HG03135 (cell line): Measurements from ENCODE around the gene VRK2.
"Not testable (repeated sequence)": the region's sequence is repeated elsewhere in the genome, so short reads cannot be mapped to it uniquely, and the experiment has no call there.

ENCODE experiments used
- ATAC-seq: cut with Tn5 transposase; IDR thresholded peaks from one replicate; pipeline ENCODE4 v1.9.1; 2021; ENCODE audit warnings: mild to moderate bottlenecking, moderate library complexity; ENCODE audit not compliant: unreplicated experiment

The VRK2 gene

DNA sequence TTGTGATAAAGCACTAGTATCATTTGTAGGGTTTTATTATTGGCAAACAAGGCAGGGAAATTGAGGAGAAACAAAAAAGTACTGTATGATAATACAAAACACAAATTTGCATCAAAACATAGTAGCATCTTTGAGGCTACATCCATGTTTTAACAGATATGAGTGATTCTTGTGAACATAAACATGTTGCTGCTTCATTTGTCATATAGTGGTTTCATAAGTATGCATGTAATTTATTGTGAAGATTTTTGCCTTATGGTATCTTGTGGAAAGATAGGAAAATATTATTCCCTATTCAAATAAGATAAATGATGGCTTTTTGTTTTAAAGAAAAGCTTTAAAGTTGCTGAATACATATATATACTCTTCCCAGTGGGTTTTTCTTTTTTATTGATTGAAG lies 60.3 kb downstream of the VRK2 start:
- no peak for ATAC-seq

DNA sequence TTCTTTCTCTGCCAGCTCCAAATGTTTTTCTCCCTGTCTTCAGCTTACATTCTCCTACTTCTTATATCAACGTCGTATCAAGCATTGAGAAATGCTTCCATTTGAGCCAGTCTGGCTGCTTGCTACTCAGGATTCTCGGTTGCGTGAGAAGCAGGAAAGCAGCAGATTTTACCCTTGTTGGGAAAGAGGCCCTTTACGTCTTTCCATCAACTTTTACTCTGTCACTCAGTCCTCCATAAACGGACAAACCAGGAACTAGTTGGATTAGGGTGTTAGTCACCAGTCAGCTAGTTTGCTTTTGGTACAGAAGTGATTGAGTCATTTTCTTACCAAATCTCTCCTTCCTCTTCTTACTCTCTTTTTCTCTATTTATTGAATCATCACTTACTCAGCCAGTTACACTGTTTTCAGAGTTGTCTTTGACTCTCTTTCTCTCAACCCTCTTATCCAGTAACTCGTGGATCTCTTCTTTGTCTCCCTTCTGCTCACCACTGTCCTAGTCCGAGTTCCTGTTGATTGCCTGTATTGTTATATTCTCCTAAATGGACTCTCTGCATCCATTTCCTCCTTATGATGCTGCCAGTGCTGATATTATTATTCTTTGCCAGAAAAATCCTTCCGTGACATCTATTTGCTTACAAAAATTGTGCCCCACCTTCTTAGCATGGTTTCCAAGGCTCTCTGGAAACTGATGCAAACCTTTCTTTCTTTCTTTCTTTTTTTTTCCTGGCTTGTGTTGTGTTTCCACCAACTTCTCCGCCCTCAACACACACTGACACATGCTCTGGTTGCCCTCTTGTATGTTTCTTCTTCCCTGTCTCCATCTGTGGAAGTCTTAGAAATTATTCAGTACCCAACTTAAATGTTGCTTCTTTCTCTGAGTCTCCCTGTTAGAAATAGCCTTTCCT lies 61.5 kb downstream of the VRK2 start:
- ATAC-seq, result no peak

DNA sequence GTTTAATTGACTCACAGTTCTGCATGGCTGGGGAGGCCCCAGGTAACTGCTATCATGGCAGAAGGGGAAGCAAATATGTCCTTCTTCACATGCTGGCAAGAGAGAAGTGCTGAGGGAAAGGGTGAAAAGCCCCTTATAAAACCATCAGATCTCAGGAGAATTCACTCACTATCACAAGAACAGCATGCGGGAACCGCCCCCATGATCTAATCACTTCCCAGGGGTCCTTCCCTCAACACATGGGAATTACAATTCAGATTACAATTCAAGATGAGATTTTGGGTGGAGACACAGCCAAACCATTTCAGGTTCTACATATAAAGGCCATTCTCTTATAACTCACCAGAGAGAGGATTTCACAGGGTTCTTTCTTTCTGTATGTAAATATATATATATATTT lies 62.9 kb downstream of the VRK2 start:
- ATAC-seq, result no peak

DNA sequence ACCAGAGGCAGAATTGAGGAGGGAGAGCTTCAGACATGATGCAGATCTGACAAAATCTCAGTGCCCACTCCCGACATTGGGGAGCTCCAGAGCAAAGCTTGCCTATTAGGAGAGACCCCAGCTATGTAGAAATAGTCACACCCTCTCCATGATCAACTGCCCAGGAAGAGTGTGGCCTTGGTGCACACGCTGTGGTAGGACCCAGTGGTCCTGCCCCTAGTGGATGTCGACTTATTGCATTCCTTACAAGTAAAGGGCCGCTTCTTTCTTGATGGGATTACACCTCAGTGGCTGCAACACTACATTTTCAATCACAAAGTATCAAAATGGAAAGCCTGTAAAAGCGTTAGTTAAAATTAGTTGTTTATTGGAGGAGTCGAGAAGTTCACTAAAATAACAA lies 64.2 kb downstream of the VRK2 start:
- ATAC-seq, result no peak

DNA sequence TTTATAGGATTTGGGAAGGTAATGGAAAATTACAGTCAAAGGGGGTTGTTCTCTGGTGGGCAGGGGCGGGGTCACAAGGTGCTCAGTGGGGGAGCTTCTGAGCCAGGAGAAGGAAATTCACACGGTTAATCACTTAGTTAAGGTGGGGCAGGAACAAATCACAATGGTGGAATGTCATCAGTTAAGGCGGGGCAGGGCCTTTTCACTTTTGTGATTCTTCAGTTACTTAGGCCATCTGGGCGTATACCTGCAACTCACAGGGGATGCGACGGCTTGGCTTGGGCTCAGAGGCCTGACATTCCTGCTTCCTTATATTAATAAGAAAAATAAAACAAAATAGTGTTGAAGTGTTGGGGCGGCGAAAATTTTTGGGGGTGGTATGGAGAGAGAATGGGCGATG lies 67.0 kb downstream of the VRK2 start:
- not testable (repeated sequence) for ATAC-seq

DNA sequence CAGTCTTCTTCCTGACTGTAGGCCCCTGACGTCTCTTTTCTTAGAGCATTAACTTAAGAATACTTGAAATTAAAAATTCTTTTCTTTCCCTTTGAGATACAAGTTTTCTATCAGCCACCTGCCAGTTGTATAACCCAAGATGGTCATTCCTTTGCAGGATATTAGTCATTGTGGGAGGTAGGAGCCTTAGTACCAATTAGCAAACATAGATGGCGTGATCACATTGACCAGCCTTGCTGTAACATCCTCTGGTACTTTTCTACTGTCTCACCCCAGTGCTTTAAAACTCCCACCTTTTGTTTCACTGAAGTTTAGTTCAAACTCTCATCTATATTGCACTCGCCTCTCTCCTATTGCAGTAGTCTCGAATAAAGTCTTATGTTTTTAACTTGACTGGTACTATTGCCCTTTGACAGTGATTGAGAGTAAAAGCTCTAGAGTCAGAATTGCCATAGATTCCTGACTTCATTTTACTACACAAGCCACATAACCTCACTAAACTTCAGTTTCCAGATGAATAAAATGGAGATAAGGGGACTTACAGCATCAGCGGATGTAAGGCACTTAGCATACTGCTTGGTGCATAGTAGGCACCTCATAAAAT lies 74.1 kb downstream of the VRK2 start:
- no peak for ATAC-seq

DNA sequence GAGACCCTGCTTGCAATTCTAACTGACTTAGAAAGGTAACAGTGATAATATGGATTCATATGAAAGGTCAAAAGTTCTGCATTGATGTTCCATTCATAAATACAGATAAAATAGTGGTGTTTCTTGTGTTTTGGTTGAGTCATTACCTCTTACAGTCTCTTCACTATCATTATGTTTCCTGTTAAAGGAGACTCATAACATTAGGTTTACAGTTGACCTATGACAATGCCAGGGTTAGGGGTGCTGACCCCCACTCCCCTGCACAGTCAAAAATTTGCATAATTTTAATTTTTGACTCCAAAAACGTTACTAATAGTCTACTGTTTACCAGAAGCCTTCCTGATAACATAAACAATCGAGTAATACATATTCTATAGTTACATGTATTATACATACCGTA lies 75.4 kb downstream of the VRK2 start:
- no peak for ATAC-seq

DNA sequence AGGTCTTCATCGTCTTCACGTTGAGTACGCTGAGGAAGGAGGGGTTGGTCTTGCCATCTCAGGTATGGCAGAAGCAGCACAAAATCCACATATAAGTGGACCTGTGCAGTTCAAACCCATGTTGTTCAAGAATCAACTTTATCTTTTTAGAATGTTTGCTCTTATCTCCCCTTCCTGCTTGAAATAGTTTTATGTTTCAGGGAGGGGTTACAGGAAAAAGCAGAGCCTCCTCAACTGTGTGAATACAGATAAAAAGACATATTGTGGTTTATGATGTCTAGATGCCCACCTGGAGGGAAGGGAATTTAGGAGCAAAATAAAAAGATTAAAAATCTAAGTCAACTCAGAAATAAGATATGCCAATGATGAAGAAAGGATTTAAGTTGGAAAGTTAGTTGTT lies 75.9 kb downstream of the VRK2 start:
- ATAC-seq, result no peak

DNA sequence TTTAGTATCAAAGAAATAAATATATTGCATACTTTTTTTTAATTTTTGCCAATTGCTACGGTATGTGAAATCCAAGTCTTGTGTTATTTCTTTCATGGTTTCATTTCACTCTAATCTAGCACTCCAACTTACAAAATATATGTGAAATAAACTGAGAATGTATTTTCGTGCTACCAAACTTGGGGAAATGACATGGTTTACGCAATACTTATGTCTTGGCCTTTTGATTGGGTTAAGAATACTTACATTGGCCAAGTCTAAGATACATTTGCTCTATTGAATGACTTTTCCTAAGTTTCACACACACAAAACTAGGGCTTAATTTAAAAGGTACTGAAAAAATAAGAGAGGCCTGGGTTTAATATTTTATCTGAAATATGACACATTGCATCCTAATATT lies 80.5 kb downstream of the VRK2 start:
- no peak for ATAC-seq

DNA sequence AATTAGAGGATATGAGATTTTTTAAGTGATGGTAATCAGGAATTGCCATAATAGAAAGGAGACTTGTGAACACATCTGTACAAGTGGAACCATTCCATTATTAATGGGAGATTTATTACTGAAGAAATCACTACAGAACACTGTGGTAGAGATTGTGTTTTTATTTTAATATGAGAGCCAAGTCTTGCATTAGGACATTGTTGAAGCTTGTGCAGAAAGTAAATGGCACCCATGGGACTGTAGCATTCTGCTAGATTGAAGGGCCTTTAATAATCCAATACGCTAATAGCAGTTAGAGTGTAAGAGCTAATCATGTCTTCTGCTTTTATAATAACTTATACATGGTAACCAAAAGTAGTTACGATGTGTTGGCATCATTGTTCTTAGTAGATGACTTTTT lies 83.6 kb downstream of the VRK2 start:
- no peak for ATAC-seq

DNA sequence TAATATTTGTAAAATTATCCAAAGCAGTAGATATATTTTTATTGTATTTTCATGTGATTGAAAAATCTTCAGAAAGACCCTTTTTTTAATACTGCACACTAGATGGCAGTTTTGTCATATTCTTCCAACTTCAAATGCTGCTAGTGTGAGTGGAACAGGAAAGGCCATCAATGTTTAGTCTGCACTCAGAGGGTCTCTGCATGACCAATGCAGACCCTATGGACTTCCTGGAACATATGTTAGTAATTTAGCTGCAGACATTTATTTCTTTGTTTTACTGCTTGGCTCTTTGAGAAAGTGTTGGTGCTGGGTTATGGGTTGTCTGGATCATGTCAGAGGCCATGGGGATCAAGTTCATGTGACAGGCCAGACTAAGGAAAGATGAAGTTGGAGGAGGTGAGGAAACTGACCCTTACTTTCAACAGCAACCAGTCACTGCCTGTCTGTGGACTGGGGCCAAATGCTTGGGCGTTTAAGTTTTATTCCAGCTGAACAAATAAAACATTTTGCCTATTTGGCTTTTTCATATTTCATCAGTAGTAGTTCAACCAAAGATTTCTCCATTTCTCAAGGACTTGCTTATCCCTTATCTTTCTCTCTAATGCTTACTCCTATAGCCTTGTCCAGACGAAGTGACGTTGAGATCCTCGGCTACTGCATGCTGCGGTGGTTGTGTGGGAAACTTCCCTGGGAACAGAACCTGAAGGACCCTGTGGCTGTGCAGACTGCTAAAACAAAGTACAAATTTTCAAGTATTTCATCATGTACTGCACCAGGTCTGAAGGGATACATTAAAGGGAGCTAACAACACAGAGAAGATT lies 84.8 kb downstream of the VRK2 start:
- no peak for ATAC-seq

DNA sequence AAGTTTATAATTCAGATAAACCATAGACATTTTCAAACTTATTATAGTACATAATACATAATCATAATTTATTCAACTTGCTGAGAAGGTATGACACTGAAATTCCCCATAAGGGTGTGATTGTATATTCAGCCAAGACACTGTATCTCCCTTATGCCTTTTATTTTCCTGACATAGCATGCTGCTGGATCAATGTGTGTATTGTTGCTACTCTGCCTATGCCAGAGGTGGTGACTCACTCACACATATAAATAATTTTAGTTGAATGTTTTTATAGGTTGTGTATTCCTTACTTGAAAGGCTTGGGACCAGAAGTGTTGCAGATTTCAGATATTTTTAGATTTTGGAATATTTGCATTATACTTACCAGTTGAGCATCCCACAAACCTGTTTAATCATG lies 86.8 kb downstream of the VRK2 start:
- no peak for ATAC-seq

DNA sequence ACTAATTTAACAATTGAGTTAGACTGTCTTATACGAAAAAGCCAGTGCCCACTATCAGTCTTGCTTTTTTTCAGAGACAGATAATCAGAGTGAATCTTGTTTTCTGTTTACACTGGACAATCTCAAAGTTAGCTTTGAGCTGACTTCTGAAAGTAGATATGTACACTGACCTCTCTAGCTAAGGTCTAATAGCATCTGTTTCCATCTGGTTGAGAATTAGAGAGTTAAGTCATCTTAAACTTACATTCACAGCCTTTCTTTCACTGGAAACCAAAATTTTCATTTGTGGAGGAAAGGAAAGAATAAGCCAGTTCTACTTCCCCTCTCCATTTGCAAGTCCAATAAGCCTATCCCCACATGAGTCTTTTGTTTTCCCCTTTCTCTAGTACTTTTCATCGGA lies 89.3 kb downstream of the VRK2 start:
- no peak for ATAC-seq

DNA sequence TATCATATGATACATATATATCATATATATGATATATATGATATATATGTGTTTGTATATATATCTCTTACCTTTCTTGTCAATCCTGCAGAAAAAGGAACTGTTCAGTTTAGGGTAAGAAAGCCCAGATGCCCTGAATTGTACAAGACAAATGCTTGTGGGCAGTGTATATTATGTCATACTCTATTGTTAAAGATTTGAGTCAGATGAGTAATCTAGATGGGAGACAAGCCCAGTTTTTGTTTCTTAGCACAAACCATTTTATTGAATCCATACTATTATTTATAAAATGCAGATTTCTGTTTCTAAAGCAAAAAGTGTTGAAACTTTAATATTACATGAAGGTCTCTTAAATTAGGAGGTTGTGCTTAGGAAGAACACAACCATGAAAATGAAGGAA lies 90.6 kb downstream of the VRK2 start:
- no peak for ATAC-seq

DNA sequence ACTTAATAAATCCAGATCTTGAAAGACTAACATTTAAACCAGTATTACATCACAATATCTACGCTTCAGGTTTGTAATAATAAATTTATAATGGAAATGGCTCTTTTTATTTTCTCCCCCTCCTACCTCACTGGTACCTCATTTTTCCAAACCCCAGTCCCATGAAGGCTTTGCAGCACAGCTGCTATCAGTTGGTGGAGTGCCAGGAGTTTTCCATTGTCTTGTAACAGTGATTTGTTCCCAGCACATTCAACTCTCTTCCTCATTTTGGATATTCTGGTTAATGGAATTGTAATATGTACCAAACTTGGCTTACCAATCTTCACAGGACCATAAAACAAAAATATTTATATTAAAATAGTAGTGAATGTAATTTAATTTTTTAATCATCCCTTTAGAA lies 91.2 kb downstream of the VRK2 start:
- no peak for ATAC-seq

DNA sequence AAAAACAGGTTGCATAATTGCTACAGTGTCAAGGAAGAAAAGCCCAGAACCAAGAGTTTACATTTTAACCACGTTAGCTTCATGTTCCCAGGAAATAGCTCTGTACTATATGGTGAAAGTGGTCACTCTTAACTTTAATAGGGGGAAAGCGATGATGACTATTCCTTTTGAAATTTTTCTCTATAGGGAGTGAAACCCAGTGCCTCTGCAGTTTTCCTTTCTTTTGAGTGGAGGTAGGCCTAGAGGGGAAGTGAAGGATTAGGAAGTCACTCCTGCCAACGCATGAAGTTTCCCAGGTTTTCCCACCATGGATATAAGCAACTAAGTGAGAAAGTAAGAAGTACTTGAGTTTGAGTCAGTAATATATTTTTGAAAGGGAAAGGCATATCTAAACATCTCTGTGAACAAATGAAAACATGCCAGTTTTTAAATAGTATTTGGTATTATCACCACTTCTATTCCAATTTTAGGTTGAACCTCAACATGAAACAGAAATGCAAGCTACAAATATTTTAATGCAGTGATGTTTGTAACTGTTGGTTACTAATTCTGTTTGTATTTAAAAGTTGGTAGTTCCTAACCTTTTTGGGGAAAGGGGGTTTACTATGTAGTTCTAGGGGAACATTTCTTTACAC lies 91.9 kb downstream of the VRK2 start:
- ATAC-seq, result no peak

DNA sequence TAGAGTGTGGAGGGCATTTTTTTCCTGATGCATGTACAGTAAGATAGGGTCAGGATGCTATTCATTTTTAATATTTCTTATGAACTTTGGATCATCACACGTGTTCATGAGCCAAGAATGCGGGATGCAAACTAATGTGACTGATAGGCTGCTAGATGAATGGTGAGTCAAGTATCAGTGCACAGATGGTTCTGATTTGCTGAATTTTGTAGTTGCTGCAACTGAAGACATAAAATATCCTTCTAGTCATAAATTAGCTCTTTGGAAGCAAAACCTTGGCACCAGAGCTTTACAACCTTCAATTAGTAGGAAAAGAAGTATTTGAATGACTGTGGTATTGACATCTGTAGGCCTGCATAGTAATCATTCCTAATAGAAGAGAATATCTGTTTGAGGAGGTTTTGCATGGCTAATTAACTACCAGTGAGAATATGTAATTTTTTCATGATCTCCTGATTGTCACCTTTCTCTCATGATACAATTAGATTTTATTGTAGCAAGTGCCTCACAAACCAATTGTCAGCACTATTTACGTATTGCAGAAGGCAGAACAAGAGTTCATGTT lies 94.0 kb downstream of the VRK2 start:
- no peak for ATAC-seq

DNA sequence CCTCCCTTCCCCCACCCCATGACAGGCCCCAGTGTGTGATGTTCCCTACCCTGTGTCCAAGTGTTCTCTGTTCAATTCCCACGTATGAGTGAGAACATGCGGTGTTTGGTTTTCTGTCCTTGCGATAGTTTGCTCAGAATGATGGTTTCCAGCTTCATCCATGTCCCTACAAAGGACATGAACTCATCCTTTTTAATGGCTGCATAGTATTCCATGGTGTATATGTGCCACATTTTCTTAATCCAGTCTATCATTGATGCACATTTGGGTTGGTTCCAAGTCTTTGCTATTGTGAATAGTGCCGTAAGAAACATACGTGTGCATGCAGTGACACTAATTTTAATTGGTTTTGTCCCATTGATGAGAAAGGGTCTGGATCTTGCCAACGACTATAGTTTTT lies 99.2 kb downstream of the VRK2 start:
- ATAC-seq, result not testable (repeated sequence)

DNA sequence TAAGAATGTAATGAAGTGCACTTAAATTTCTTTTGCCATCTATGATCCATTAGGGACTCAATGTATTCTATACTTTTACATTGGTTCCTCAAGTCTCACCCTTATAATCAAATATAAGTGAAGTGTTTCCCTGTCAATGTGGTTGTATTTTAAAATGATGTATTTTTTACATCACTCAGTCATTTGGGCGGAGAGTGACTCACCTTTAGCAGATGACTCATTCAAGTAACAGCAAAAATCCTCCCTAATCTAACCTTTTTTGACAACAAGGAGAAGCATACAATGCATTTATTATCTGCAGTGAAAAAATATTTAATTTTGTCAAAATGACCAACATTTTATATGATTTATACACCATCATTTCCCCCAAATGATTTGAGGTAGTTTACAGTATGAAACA lies 100.1 kb downstream of the VRK2 start:
- no peak for ATAC-seq

DNA sequence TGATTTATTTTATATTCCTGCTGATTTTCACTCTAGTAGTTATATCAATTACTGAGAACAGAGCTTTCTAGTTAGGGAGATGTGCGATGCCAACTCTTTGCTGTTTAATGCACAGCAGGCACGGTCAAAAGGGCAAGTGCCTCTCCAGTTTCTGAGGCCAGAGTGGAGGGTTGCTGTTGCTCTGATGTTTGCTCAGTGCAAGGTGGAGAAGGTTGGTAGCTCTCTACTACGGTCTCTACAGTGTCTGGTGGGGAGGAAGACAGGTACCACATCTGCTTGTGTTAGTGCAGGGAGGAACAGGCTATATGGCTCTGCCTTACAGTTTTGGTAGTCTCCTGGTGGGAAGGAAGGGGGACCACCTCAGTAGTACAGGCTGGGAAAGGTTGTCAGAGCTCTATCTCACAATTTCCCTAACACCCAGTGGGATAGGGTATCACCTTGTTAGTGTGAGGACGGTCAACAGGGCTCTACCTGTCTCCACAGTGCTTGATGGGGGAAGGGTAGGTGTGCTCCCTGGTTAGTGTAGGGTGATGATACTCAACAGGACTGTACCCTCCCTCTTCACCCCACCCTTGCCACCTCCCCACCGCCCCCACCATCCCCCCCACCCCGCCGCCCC lies 108.7 kb downstream of the VRK2 start:
- no peak for ATAC-seq

DNA sequence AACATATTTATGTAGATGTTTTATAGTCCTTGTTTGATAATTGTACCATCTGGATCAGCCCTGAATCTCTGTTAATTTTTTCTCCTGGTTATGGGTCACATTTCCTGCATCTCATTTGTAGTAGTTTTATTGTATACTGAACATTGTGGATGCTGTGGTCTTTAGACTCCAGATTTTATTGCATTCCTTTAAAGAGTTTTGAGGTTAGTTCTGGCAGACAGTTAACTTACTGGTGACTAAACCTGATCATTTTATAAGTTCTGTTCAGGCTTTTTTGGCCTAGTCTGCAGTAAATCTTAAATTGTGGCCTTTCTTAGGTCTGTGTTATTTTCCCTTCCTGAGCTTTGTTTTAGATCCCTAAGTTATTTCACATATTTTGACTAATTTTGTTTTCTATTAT lies 110.2 kb downstream of the VRK2 start:
- no peak for ATAC-seq
